ENCODE measurements around the gene EIF4A3.
"Not testable (repeated sequence)": the region's sequence is repeated elsewhere in the genome, so short reads cannot be mapped to it uniquely, and the experiment has no call there.

The EIF4A3 gene

DNA sequence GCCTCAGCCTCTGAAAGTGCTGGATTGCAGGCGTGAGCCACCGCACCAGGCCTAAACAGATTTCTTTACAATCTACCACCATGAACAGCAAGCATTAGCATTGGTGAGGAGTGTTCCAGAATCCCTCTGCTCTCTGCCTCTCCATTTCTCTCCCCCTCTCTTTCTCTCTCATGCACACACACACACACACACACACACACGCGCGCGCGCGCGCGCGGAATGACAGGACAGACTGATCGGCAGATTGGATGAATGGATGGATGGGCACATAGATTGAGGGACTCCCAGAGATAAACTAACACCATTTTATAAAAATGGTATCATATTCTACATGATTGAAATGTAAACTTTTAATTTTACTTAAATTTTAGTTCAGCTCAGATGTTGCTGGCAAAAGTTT lies 26.2 kb upstream of the EIF4A3 start:
- no peak for DNase-seq (ENCODE audit: low read depth in 2 of 2)

- no peak for DNase-seq (ENCODE audit: low read depth in 2 of 2)
Measured at GRCh38 chr17:80171681-80172080, 24.8 kb upstream of the EIF4A3 start.

DNA sequence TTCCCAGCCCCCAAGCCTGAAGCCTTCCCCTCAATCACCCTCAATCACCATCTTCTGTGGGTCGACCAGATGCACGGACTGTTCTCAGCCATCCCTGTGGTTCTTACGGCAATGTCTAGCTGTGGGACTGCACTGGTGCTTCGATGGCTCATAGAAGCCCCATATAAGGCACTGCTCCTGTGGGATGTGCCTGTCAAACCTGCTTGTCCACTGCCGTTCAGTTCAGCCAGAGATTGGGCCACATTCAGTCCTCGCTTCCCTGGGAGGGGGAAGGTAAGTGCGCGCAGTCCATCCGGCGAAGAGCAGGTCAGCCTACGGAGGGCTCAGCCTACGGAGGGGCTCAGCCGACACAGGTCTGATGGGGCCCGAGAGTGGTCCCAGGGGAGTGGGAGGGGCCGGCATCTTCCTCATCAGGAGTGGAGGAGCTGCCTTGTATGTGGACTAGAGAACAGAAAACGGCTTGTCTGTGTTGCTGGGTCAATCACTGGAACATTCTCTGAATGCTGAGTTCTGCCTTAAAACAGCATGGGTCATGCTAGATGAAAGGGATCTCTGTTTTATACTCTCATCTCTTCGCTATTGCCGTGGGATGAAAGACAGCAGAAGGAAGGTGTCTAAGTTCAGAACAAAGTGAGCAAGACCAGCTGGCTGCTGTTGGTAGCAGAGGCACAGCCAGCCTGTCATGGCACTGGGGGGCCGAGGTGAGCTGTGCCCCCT lies 23.0 kb upstream of the EIF4A3 start, which contains the start of gene CARD14:
Gene CARD14, plus strand, starts transcription at position 247 of the 717 bp plus-strand sequence. CDS start 11,409 bp downstream, outside the sequence.
- DNase-seq (ENCODE audit: low read depth in 2 of 2), result no peak

DNA sequence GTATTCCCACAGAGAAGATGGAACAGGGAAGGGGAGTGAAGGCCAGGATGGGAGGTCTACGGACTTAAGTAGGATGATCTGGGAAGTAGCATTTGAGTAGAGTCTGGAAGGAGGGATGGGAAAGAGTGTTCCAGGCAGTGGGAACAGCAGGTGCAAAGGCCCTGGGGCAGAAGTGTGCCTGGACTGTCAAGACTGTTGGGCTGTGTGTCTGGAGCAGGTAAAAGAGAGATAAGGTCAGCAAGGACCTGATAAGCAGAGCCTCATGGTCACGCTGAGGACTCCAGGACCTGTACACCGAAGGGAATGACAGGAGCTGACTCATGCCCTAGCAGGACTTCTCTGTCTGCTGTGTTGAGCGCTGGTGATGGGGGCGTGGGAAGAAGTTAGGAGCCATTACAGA lies 22.2 kb upstream of the EIF4A3 start:
- no peak for DNase-seq (ENCODE audit: low read depth in 2 of 2)

DNA sequence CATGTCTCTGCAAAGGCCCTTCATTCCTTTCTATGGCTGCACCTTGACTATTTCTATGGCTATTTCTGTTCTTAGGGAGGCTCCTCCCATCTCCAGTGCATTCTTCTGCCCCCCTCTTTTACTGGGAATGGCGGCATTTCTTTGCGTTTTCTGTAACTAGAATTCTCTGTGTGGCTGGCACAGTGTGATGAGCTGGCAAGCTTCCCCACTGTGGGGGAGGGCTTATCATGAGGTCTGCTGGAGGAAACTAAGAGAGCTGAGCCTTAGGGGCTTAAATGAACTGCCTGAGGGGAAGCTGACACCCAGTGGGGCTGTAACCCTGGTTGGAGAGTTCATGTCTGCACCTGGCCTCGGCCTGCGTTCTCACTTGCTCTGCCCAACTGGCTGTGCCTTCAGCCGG lies 21.4 kb upstream of the EIF4A3 start:
- DNase-seq (ENCODE audit: low read depth in 2 of 2), result no peak

GRCh38 chr17:80166446-80166845 lies 19.5 kb upstream of the EIF4A3 start:
- DNase-seq (ENCODE audit: low read depth in 2 of 2), result no peak

GRCh38 chr17:80164185-80164584 lies 17.3 kb upstream of the EIF4A3 start:
- DNase-seq (ENCODE audit: low read depth in 2 of 2), result no peak

DNA sequence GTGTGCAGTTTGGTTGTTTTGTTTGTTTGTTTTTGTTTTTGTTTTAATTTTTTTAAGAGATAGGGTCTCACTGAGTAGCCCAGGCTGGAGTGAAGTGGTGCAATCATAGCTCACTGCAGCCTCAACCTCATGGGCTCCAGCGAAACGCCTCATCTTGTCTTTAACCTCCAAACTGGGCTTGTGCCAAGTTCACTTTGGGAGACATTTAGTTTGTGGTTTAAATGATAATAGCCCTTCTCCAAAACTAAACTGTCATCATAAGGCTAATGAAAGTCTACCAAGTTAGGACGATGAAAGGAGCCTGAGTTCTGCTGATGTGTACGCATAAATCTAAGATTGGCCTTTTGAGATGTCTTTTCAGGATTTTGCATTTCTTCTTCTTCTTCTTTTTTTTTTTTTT lies 16.4 kb upstream of the EIF4A3 start:
- no peak for DNase-seq (ENCODE audit: low read depth in 2 of 2)

GRCh38 chr17:80160536-80160935 lies 13.6 kb upstream of the EIF4A3 start:
- DNase-seq (ENCODE audit: low read depth in 2 of 2), result no peak

DNA sequence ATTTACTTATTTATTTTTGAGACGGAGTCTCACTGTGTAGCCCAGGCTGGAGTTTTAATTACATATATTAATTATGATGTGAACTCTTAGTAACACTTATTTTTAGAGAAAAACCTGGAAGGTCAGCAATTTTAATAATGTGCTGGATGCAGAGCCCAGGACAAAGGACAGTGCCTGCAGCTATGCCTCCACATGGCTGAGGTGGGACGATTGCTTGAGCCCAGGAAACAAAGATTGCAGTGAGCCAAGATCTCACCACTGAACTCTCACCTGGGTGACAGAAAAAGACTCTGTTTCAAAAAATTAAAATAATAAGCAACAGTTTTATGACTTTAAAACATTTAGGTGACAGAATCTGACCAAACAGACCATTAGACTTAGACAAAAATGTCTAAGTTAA lies 11.9 kb upstream of the EIF4A3 start:
- no peak for DNase-seq (ENCODE audit: low read depth in 2 of 2)

DNA sequence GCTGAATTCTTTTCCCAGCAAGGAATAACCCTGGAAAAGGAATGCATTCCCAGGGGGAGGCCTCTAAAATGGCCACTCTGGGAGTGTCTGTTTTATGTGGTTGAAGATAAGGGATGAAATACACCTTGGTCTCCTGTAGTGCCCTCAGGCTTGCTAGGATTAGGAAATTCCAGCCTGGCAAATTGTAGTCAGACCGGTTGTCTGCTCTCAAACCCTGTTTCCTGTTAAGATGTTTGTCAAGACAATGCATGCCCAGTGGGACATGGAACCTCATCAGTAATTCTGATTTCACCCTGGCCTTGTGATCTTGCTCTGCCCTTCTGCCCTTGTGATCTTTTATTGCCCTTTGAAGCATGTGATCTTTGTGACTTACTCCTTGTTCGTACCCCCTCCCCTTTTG lies 8.7 kb upstream of the EIF4A3 start:
- DNase-seq (ENCODE audit: low read depth in 2 of 2), result not testable (repeated sequence)

- DNase-seq (ENCODE audit: low read depth in 2 of 2), result no peak
Measured at GRCh38 chr17:80154166-80154565, 7.2 kb upstream of the EIF4A3 start.

DNA sequence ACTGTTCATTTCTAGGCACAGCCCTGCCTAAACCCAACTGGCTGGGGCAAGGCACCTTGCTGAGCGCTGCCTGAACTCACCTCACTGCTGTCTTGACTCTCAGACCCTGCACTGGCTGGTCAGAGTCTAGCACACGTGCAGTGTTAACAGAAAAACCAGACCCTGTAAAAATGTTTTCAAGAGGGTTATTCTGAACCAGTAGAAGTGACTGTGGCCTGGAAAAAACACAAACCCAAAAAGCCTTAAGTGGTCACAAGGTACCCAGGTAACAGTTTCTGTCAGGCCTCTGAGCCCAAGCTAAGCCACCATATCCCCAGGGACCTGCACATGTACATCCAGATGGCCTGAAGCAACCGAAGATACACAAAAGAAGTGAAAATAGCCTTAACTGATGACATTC lies 6.1 kb upstream of the EIF4A3 start:
- DNase-seq (ENCODE audit: low read depth in 2 of 2), result no peak

DNA sequence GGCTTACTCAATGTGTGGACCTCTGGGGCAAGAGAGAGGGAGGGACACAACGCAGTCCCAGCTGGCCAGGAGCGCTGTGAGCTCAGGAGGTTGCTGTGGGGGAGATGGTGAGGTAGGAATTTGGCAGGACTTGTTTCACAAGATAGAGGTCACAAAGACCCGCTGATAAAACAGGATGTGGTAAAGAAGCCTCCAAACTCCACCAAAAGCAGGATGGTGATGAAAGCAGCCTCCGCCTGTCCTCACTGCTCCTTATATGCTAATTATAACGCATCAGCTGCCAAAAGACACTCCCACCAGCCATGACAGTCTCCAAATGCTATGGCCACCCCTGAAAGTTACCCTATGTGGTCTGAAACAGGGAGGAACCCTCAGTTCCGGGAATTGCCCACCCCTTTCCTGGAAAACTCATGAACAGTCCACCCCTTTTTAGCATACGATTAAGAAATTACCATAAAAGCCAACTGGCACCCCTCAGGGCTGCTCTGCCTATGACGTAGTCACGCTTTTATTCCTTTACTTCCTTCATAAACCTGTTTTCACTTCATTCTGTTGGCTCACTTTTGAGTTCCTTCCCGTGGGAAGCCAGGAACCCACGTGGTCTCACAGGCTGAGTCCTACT lies 5.3 kb upstream of the EIF4A3 start:
- DNase-seq (ENCODE audit: low read depth in 2 of 2), result no peak

- DNase-seq (ENCODE audit: low read depth in 2 of 2), result no peak
Measured at GRCh38 chr17:80151333-80151732, 4.4 kb upstream of the EIF4A3 start.

DNA sequence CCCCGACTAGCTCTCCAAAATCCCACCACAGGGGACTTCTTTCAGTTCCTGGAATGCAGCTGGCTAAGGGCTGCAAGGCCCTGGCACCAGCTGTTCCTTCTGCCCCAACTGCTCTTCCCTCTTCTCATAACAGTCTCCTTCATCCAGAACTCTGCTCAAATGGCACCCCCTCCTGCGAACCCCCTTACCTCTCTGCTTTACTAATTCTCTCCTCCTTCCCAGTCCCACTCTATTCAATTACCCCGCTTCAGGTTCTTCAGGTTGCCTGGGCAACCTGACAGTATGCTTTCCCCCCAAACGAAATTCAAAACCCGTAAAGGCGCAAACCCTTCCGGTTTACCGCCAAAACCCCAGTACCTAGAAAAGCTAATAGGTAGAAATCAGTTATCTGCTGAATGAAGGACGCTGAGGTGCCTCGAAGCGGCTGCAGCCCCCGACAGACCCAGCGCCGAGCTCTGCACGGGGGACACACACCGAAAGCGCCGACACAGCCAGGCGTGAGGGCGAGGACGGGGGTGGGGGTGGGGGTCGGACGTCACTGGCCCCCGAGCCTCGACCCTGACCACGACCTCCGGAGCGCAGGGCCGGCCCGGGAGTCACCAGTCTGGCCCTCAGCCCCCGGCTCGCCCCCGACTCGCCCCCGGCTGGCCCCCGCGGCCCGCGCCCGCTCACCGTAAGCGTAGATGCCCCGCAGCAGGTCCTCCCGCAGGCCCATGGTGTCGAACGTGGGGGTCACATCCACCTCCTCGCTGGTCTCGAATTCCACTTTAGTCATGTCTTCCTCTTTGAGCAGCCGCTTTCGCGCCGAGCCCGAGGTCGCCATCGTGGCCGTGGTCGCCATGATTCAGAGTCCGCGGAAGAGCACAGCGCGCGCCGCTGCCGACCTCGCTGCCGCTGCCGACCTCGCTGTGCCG lies 550 bp downstream of the EIF4A3 start:
- DNase-seq (ENCODE audit: low read depth in 2 of 2), result no peak

- no peak for DNase-seq (ENCODE audit: low read depth in 2 of 2)
Measured at GRCh38 chr17:80145076-80146075, 1.6 kb downstream of the EIF4A3 start.

GRCh38 chr17:80142929-80143328 lies 4.0 kb downstream of the EIF4A3 start:
- no peak for DNase-seq (ENCODE audit: low read depth in 2 of 2)

- no peak for DNase-seq (ENCODE audit: low read depth in 2 of 2)
Measured at GRCh38 chr17:80141463-80142165, 5.3 kb downstream of the EIF4A3 start.

DNA sequence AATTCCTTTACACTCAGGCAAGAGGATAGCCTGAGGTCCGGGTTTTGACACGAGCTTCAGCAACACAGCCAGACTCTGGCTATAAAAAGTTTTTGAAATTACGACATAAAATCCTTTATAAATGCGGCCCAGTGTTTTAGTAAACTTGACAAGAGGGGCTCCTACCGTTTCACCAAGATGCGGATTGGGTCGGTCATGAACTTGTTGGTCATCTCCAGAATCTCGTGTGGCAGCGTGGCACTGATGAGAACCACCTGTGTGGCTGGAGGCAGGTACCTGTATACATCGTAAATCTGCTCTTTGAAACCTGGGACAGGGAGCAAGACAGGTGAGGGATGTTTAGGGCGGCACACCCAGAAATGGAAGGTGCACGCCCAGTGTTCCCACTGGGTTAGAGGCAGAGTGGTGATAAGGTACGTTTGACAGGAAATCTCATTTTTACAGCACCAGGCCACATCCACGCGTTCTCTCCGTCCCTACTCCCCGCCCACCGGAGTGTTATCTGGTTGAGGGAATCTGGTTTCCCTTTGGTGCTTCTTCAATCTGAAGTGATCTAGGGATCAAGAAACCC lies 8.0 kb downstream of the EIF4A3 start:
- no peak for DNase-seq (ENCODE audit: low read depth in 2 of 2)
